ENCODE data around the gene MAGI2. TPM values are rescaled to one million over a fixed set of nuclear protein-coding genes. Genes with fewer than 3 reads are reported as not detected.

Gene MAGI2
- total RNA-seq, 3 donors from 2014 or later = 0.10 to 0.16 (median 0.14) TPM

DNA sequence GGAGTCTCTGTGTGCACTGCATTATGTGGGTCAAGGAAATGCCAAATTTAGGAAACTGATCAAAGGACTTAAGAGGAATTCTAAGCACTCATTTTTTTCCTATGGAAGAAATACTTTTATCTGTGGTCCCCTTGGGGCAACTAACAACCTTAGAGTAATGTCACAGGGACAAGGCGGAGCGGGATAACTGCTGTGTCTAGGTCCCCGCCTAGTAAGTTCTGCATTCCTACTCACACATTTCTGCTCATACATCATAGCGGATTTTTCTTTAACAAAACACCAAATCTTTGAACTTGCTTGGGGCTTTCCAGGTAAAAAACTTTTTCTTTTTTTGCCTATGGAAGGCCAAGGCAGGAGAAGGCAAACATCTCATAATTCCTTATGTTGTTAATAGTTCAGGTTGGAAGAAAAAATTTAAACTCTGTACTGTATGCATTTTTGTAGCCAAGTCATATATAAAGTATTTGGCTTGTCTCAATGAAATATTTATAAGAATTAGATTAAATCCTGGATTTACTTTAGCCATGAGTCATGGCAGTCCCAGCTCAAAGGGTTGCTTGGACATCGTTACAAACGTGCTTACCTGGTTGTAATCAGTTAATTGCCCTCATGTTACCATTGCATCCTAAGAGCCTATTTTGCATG, 1369.9 kb downstream of the MAGI2 start:
- Mint-ChIP-seq H3K36me3 (ENCODE audit: insufficient read depth) (no peaks in the 10 kb centered on the region), H3K27me3 (ENCODE audit: low read depth) (peaks cover 11% of the 10 kb centered on the region), H3K4me1 (ENCODE audit: low read depth) (no peaks in the 10 kb centered on the region), H3K4me3 (no peak overlapping the region), H3K9me3 (no peaks in the 10 kb centered on the region)
- DNase-seq (no peak), ATAC-seq (no peak)

DNA sequence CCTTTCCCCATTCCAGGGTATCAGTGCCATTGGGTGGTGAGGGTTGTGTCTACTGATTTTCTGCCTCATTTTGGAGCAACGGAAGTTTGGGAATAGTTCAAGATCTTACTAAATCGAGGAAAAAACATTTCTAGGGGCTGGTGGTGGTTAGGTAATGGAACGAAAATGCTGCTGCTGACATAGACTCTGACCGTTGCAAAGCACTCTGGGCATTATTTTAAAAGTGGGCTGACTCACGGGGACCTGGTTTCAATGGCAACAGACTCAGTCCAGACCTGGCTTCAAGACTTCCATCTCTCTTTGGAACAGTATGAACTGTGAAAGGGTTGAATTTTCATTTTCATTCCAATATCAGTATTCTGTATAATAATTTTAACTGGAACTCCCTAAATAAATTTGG, 1370.9 kb downstream of the MAGI2 start:
- ATAC-seq (no peak), DNase-seq (no peak)
- no peaks in the 10 kb centered on the region for H3K9me3 Mint-ChIP-seq
- H3K4me1 Mint-ChIP-seq (ENCODE audit: low read depth) = no peaks in the 10 kb centered on the region
- peaks cover 11% of the 10 kb centered on the region for H3K27me3 Mint-ChIP-seq (ENCODE audit: low read depth)
- no peaks in the 10 kb centered on the region for H3K36me3 Mint-ChIP-seq (ENCODE audit: insufficient read depth)
- no peak overlapping the region for H3K4me3 Mint-ChIP-seq

DNA sequence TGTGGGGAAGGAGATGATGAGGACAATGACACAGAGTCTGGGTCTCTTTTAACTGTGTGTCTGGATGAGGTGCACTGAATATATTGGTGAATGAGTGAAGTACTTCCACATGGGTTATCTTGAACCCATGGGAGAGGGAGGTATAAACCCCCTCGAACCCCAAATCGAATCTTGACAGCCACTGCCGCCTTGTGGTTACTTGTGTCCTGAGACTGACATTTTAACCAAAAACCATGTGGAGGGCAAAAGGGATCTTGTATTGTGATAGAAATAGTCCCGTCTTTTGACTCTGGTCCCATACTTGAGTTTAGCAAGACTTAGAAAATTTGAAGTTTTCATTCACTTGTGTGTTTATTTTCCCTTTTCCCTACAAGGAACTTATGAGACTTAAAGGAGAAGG, 1371.6 kb downstream of the MAGI2 start:
- ATAC-seq (no peak), DNase-seq (no peak)
- H3K4me1 Mint-ChIP-seq (ENCODE audit: low read depth) = no peaks in the 10 kb centered on the region
- no peak overlapping the region for H3K4me3 Mint-ChIP-seq
- H3K27me3 Mint-ChIP-seq (ENCODE audit: low read depth) = peaks cover 10% of the 10 kb centered on the region
- no peaks in the 10 kb centered on the region for H3K36me3 Mint-ChIP-seq (ENCODE audit: insufficient read depth)
- no peaks in the 10 kb centered on the region for H3K9me3 Mint-ChIP-seq

DNA sequence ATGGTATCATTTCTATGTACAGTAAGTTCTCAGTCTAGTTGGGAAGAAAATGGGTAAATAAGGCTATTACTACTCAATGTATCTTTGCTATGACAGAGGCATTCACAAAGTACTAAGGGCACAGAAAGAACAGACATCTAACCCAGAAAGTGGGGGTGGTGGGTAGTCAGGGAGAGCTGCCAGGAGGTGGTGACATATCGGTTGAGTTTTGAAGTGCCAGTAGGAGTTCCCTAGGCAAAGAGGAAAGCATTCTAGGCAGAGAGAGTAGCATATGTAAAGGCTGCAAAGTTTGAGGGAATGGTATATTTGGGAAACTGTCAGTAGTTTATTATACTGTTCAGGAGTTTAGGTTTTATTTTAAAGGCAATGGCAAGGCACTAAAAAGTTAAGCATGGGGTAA, 1372.1 kb downstream of the MAGI2 start:
- no peaks in the 10 kb centered on the region for H3K4me1 Mint-ChIP-seq (ENCODE audit: low read depth)
- ATAC-seq (no peak), DNase-seq (no peak)
- peaks cover 8% of the 10 kb centered on the region for H3K27me3 Mint-ChIP-seq (ENCODE audit: low read depth)
- no peaks in the 10 kb centered on the region for H3K36me3 Mint-ChIP-seq (ENCODE audit: insufficient read depth)
- no peak overlapping the region for H3K4me3 Mint-ChIP-seq
- no peaks in the 10 kb centered on the region for H3K9me3 Mint-ChIP-seq

DNA sequence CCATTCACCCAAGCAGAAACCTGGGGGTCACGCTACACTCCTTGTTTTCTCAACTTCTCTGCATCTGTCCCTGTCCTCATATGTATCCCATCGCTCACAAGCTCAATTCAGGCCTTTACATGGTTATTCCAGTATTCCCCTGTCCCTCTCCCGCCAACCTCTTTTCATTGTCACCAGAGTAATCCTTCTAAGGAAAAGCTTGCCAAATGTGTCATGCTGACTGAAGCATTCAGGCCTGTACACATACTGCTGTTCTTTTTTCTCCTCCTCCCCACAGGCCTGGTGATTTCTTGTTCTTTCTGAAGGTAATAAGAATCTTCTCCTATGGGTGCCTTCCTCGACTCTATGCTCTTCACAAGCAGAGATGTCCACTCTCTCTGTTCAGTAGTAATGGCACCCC, 1372.7 kb downstream of the MAGI2 start:
- no peaks in the 10 kb centered on the region for H3K4me1 Mint-ChIP-seq (ENCODE audit: low read depth)
- no peak for ATAC-seq
- H3K27me3 Mint-ChIP-seq (ENCODE audit: low read depth) = peaks cover 8% of the 10 kb centered on the region
- H3K36me3 Mint-ChIP-seq (ENCODE audit: insufficient read depth) = no peaks in the 10 kb centered on the region
- DNase-seq = no peak
- H3K4me3 Mint-ChIP-seq = no peak overlapping the region
- no peaks in the 10 kb centered on the region for H3K9me3 Mint-ChIP-seq

DNA sequence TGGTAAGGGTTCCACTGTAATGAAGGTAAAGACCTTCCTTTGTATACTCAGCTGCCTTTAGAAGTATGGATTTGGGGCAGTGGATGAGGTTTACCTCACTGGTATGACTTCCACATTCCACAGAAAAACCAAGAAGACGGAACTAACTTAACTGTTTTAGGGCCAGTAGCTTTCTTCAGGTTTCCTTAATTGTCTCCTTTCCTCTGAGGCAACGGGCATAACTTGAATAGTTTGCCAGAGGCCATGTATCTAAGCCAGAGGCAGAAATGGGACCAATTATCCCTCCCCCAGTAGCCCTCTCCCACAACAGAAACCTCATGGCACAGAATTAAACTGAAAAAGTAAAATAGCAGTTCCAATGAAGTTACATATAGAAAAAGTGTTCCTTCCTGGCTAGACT, 1373.2 kb downstream of the MAGI2 start:
- Mint-ChIP-seq H3K27me3 (ENCODE audit: low read depth) (peaks cover 8% of the 10 kb centered on the region), H3K36me3 (ENCODE audit: insufficient read depth) (no peaks in the 10 kb centered on the region)
- ATAC-seq = no peak

DNA sequence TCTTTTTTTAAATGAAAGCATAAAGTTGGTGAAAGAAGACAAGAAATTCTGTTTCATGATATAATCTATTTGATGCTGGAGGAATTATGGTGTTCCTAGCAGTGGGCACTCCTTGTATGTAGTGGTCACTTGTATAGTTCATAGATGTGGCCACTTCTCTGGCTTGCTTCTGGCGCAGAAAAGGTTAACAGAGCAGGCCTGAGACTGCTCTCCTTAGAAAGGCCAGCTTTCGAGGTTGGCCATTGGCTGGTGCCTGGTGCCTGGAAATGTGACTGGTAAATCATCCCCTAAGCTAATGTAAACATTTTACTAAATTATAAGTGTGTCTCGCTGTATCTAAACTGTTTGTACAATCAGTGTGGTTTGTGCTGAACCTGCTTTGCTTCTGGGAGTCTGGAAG, 1378.8 kb downstream of the MAGI2 start:
- ATAC-seq (no peak), DNase-seq (no peak)
- Mint-ChIP-seq H3K36me3 (ENCODE audit: insufficient read depth) (no peaks in the 10 kb centered on the region), H3K4me1 (ENCODE audit: low read depth) (no peaks in the 10 kb centered on the region), H3K9me3 (no peaks in the 10 kb centered on the region), H3K27me3 (ENCODE audit: low read depth) (peaks cover 7% of the 10 kb centered on the region), H3K4me3 (no peak overlapping the region)

More for the DNA sequence above, 1373.2 kb downstream of the MAGI2 start:
- Mint-ChIP-seq H3K9me3 (no peaks in the 10 kb centered on the region), H3K4me3 (no peak overlapping the region), H3K4me1 (ENCODE audit: low read depth) (no peaks in the 10 kb centered on the region)
- no peak for DNase-seq

DNA sequence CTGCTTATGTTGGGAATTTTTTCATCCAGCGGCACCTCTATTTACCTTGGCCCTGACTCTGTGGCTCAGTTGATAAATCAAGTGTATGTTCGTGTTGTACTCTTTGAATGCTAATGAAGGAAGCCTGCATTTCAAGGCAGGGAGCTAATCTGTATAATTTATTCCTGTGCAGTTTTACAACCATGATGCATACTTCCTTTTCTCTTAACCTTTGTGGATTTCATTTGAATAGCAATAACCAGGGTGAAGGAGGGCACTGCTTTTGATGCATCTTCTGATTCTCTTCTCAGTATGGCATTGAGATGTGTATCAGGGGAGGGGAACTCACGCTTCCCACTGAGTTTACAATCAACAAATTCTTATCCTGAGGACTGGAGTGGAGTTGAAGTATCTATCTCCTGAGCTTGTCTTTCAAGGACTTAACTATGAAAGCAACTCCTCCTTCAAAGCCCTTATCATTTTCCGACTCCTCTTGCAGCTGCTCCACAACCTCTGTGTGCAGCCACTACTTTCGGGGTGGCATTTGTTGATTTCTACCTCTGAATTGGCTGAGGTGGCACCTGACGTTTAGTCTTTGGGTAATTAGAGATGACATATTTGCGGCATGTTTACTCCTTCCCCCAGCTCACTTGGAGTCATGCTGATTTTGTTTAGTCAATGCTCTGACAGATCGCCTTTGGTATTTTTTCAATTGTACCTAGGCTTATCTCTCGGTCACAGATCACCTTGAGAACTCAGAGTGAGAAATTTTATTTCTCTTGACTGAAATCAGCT, 1379.7 kb downstream of the MAGI2 start:
- no peaks in the 10 kb centered on the region for H3K9me3 Mint-ChIP-seq
- ATAC-seq = no peak
- DNase-seq = no peak
- H3K36me3 Mint-ChIP-seq (ENCODE audit: insufficient read depth) = no peaks in the 10 kb centered on the region
- peaks cover 7% of the 10 kb centered on the region for H3K27me3 Mint-ChIP-seq (ENCODE audit: low read depth)
- no peak overlapping the region for H3K4me3 Mint-ChIP-seq
- no peaks in the 10 kb centered on the region for H3K4me1 Mint-ChIP-seq (ENCODE audit: low read depth)

DNA sequence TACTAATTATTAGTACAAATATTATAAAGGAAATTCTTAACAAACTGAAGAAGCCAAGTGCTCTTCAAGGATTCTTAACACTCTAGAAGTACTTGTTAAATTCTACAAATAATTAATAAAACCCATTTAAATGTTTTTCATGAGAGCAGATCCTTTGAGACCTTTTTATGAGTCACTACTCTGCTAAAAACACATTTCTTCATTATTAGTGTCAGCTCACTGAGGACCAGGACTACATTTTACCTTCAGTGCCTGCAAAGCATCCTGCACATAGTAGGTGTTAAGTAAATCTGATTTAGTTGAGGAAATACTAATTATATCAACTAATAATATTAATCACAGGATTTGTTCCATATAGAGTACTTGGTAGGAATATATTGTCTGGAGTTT, 1381.3 kb downstream of the MAGI2 start:
- Mint-ChIP-seq H3K4me3 (no peak overlapping the region), H3K9me3 (no peaks in the 10 kb centered on the region), H3K4me1 (ENCODE audit: low read depth) (no peaks in the 10 kb centered on the region), H3K27me3 (ENCODE audit: low read depth) (peaks cover 7% of the 10 kb centered on the region), H3K36me3 (ENCODE audit: insufficient read depth) (no peaks in the 10 kb centered on the region)
- no peak for ATAC-seq
- DNase-seq = no peak

DNA sequence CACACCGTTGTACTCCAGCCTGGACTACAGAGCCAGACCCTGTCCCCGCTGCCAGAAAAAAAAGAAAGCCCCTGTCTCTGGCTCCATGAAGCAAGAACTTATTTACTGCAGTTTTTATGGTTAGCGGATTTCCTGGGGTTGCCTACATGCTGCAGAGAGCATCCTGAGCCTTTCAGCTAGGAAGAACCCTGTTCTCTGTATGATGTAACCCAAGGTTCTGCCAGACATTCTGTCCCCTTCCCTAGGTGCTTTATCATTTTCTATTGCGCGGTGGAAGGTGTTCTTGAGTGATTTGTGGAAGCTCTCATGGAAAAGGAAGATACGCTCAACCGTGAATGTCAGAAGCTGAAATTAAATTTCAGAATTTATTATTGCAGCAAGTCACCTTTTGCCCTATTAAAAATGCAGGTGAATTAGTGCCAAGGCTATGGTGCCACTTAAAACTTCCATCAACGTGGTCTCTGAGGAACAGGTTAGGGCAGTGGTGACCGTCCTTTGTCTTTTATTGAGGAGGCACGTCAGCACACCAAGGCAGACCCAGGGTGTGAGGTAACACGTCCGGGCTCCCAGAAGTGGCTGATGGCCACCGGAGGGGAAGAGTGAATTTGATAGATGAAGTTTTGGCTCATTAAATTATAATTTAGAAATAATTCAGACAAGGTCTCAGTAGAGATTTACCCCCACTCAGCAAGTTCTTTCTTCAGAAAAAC, 1381.8 kb downstream of the MAGI2 start:
- DNase-seq = no peak
- Mint-ChIP-seq H3K9me3 (no peaks in the 10 kb centered on the region), H3K4me3 (no peak overlapping the region), H3K27me3 (ENCODE audit: low read depth) (peaks cover 7% of the 10 kb centered on the region), H3K4me1 (ENCODE audit: low read depth) (no peaks in the 10 kb centered on the region), H3K36me3 (ENCODE audit: insufficient read depth) (no peaks in the 10 kb centered on the region)
- ATAC-seq = no peak

DNA sequence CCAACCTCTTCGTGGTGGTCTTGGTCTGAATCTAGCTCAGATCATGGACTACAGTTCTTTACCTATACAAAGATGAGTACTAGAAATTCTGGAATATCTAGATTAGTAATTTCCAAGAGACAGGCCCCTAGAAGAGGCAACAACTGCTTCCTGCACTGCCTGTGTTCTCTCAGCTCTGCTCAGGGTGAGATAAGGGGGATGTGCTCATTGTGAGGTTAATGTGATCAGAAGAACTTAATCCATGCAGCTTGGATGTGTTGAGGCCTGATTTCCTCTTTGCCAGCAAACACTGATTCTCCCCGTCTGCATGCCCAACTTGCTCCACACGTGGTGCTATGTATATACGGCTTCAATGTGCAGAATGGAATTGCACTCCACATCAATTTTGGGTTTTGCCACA, 1386.9 kb downstream of the MAGI2 start:
- ATAC-seq = no peak
- no peaks in the 10 kb centered on the region for H3K9me3 Mint-ChIP-seq
- H3K36me3 Mint-ChIP-seq (ENCODE audit: insufficient read depth) = no peaks in the 10 kb centered on the region
- H3K4me1 Mint-ChIP-seq (ENCODE audit: low read depth) = no peaks in the 10 kb centered on the region
- DNase-seq = no peak
- peaks cover 7% of the 10 kb centered on the region for H3K27me3 Mint-ChIP-seq (ENCODE audit: low read depth)
- H3K4me3 Mint-ChIP-seq = no peak overlapping the region

DNA sequence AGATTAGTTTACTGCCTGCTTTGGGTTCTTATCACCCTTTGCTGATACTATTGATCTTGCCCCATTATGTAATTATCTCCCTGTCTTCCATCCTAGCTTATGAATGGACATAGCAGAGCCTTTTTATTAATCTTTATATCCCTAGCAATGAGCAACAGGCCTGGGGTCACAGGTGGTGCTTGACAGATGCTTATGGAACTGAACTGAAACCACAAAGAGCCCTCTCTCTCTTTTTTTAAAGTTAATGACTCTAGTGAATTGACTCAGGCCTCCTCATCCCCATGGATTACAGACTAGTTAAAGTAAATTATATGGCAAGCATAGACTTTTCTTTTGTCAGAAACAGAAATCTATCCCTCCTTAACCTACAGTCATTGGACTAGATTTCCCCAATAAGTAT, 1389.7 kb downstream of the MAGI2 start:
- Mint-ChIP-seq H3K4me1 (ENCODE audit: low read depth) (no peaks in the 10 kb centered on the region), H3K4me3 (no peak overlapping the region)

DNA sequence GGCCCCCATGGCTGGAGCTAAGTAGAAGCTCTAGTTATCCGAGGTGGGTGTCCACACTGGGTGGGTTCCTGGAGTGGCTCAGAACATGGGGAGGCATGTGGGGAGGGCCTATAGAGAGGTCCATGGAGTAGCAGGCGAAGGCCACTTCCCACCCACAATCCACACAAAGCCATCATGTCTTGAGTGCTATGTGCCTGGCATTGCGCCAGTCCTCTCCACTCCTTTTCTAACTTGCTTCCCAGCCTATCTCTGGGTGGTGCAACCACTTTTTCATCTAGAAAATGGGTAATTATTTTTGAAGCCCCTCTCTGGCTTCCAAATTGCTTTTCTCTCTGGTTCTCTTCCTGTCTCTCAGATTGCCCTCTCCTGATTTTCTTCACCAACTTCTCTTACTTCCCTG, 1391.3 kb downstream of the MAGI2 start:
- no peaks in the 10 kb centered on the region for H3K9me3 Mint-ChIP-seq
- ATAC-seq (no peak), DNase-seq (no peak)
- no peak overlapping the region for H3K4me3 Mint-ChIP-seq
- no peaks in the 10 kb centered on the region for H3K36me3 Mint-ChIP-seq (ENCODE audit: insufficient read depth)
- no peaks in the 10 kb centered on the region for H3K4me1 Mint-ChIP-seq (ENCODE audit: low read depth)
- H3K27me3 Mint-ChIP-seq (ENCODE audit: low read depth) = peaks cover 17% of the 10 kb centered on the region

More for the DNA sequence above, 1389.7 kb downstream of the MAGI2 start:
- no peaks in the 10 kb centered on the region for H3K9me3 Mint-ChIP-seq
- peaks cover 11% of the 10 kb centered on the region for H3K27me3 Mint-ChIP-seq (ENCODE audit: low read depth)
- ATAC-seq (no peak), DNase-seq (no peak)
- no peaks in the 10 kb centered on the region for H3K36me3 Mint-ChIP-seq (ENCODE audit: insufficient read depth)

DNA sequence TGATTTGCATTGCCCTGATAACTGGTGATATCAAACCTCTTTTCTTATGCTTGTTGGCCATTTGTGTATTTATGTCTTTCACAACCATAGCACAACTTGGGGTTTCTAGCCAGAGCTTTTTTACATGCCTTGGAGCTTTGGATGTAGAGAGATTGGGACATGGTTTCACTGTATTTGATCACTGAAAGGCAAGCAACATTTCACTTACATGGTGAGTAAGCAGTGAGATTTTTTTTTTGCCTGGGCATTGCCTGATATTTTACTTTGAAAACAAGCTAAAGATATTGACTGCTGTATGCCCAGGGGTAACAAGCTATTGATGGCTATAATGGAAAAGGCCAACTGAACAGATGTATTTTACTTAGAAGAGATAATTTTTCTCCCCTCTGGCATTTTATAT, 1395.9 kb downstream of the MAGI2 start:
- no peaks in the 10 kb centered on the region for H3K4me1 Mint-ChIP-seq (ENCODE audit: low read depth)
- H3K27me3 Mint-ChIP-seq (ENCODE audit: low read depth) = peaks cover 22% of the 10 kb centered on the region
- ATAC-seq (no peak), DNase-seq (no peak)
- H3K9me3 Mint-ChIP-seq = no peaks in the 10 kb centered on the region
- H3K4me3 Mint-ChIP-seq = no peak overlapping the region
- no peaks in the 10 kb centered on the region for H3K36me3 Mint-ChIP-seq (ENCODE audit: insufficient read depth)

DNA sequence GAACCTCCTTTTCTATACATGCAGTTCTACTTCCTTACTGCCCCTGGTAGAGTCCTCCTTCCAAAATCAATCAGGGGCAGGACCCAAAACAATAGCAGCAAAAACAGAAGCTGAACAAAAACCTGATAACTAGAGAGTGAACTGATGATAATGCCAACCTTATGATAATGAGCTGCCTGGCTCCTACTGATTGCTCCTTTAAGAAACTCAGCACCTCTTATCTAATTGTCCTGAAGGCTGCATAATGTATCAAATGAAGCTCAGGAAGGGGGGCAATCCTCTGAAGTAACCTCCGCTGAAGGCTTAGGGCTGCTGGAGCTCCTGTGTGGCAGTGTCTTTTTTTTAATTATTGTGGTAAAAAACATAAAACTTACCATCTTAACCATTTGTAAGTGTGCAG, 1397.9 kb downstream of the MAGI2 start:
- DNase-seq = no peak
- ATAC-seq = no peak
- Mint-ChIP-seq H3K4me1 (ENCODE audit: low read depth) (no peaks in the 10 kb centered on the region), H3K36me3 (ENCODE audit: insufficient read depth) (no peaks in the 10 kb centered on the region), H3K9me3 (no peaks in the 10 kb centered on the region), H3K4me3 (no peak overlapping the region), H3K27me3 (ENCODE audit: low read depth) (peaks cover 22% of the 10 kb centered on the region)
